Neural progenitor cell (in vitro differentiated cells): ENCODE results near the gene FBRSL1.

ENCODE experiments used
- CTCF ChIP-seq: fragments of 200-600 bp; sonication (generic); IDR thresholded peaks from 2 replicates; pipeline ENCODE4 v1.5.1; 2017; ENCODE audit warnings: antibody characterized with exemption, mild to moderate bottlenecking
- EZH2phosphoT487 ChIP-seq: fragments of 200-600 bp; sonication (generic); IDR thresholded peaks from 2 replicates; pipeline ENCODE4 v1.6.1; 2017; ENCODE audit warnings: antibody characterized with exemption

- TF ChIP-seq CTCF (no peak), EZH2phosphoT487 (no peak)
Observed at GRCh38 chr12:132476421-132476820, 13.5 kb upstream of the FBRSL1 start.
